Hepatocyte (in vitro differentiated cells): Measurements from ENCODE around the gene ZNF669. TPM values are rescaled to one million over a fixed set of nuclear protein-coding genes. Genes with fewer than 3 reads are reported as not detected.
A peak's percentile ranks its signal among the peaks of the same experiment; 100 is the strongest.

Source experiments
- DNase-seq: peaks from one replicate; pipeline ENCODE4 v3.0.0-alpha.2; 2016; ENCODE audit warnings: low spot score
- H2AFZ ChIP-seq: fragments of 200-600 bp; sonication (generic); 2 replicates; pipeline ENCODE4 v1.6.0; 2016; ENCODE audit warnings: antibody characterized with exemption, mild to moderate bottlenecking
- H3K27ac ChIP-seq: fragments of 200-600 bp; sonication (generic); 2 replicates; pipeline ENCODE4 v1.5.1; 2016; ENCODE audit warnings: mild to moderate bottlenecking
- H3K27me3 ChIP-seq: fragments of 200-600 bp; sonication (generic); 2 replicates; pipeline ENCODE4 v1.6.1; 2016
- H3K36me3 ChIP-seq: fragments of 200-600 bp; sonication (generic); replicated peaks from 2 replicates; pipeline ENCODE4 v1.5.1; 2016; ENCODE audit warnings: low read depth; ENCODE audit not compliant: insufficient read depth
- H3K4me1 ChIP-seq: fragments of 200-600 bp; sonication (generic); 2 replicates; pipeline ENCODE4 v1.5.1; 2016; ENCODE audit warnings: mild to moderate bottlenecking, moderate library complexity; ENCODE audit not compliant: insufficient read depth
- H3K4me2 ChIP-seq: fragments of 200-600 bp; sonication (generic); 2 replicates; pipeline ENCODE4 v1.6.0; 2016
- H3K4me3 ChIP-seq: fragments of 200-600 bp; sonication (generic); 2 replicates; pipeline ENCODE4 v1.5.1; 2016; ENCODE audit warnings: mild to moderate bottlenecking
- H3K79me2 ChIP-seq: fragments of 200-600 bp; sonication (generic); 2 replicates; pipeline ENCODE4 v1.6.0; 2017; ENCODE audit warnings: mild to moderate bottlenecking
- H3K9me2 ChIP-seq: fragments of 200-600 bp; sonication (generic); replicated peaks from 2 replicates; pipeline ENCODE4 v1.6.0; 2017; ENCODE audit warnings: mild to moderate bottlenecking; ENCODE audit not compliant: insufficient read depth
- H3K9me3 ChIP-seq: fragments of 200-600 bp; sonication (generic); 2 replicates; pipeline ENCODE4 v1.5.1; 2016; ENCODE audit warnings: low read depth, mild to moderate bottlenecking
- H4K20me1 ChIP-seq: fragments of 200-600 bp; sonication (generic); 2 replicates; pipeline ENCODE4 v1.6.0; 2016; ENCODE audit warnings: mild to moderate bottlenecking; ENCODE audit not compliant: insufficient read depth, poor library complexity, severe bottlenecking
- CTCF ChIP-seq: fragments of 200-600 bp; sonication (generic); IDR thresholded peaks from 2 replicates; pipeline ENCODE4 v1.5.1; 2016; ENCODE audit warnings: antibody characterized with exemption, mild to moderate bottlenecking; ENCODE audit not compliant: poor library complexity
- EZH2 ChIP-seq: fragments of 200-600 bp; sonication (generic); IDR thresholded peaks from 2 replicates; pipeline ENCODE4 v1.6.1; 2016; ENCODE audit warnings: antibody characterized with exemption, mild to moderate bottlenecking, borderline replicate concordance
- EZH2phosphoT487 ChIP-seq: fragments of 200-600 bp; sonication (generic); IDR thresholded peaks from one replicate; pipeline ENCODE4 v1.6.1; 2018; ENCODE audit warnings: antibody characterized with exemption, mild to moderate bottlenecking, low read depth, moderate library complexity; ENCODE audit not compliant: unreplicated experiment, severe bottlenecking
- WGBS: methylation state at CpG from one replicate; pipeline ENCODE4 v1.1.6; 2016; ENCODE audit warnings: low lambda C conversion rate; ENCODE audit errors: missing lambda C conversion rate; 5-methylcytosine and 5-hydroxymethylcytosine counted together
- polyA plus RNA-seq: library from polyadenylated mRNA; unstranded; fragments of >200 nt; fragmentation: Nextera tagmentation; extraction: Ambion mirVana; gene quantifications from 2 replicates; pipeline ENCODE4 v1.2.1, GENCODE V29; 2016
- total RNA-seq: library from RNA; depleted of rRNA; stranded (reverse); fragments of >200 nt; gene quantifications from 2 replicates; pipeline ENCODE4 v1.2.3, GENCODE V29; 2014

The ZNF669 gene
- total and polyA plus RNA-seq, 2 experiments from 2014 or later: 6.9 to 11.9 TPM

GRCh38 chr1:247060771-247061170 is 43.4 kb downstream of the ZNF669 start:
- H4K20me1 ChIP-seq: no peaks in the 10 kb centered on the region
- no peak overlapping the region for H3K4me3 ChIP-seq
- H2AFZ ChIP-seq: no peak overlapping the region
- H3K27ac ChIP-seq: no peak overlapping the region
- no peaks in the 10 kb centered on the region for H3K27me3 ChIP-seq
- H3K36me3 ChIP-seq: no peaks in the 10 kb centered on the region
- WGBS: 94% methylated on average over 4 of the region's 4 CpGs
- H3K9me3 ChIP-seq: peaks cover 15% of the 10 kb centered on the region
- H3K79me2 ChIP-seq: peaks cover 88% of the 10 kb centered on the region
- H3K9me2 ChIP-seq: no peaks in the 10 kb centered on the region
- no peak overlapping the region for H3K4me2 ChIP-seq
- DNase-seq: no peak
- H3K4me1 ChIP-seq: no peaks in the 10 kb centered on the region
- TF ChIP-seq EZH2phosphoT487 (no peak), EZH2 (no peak), CTCF (no peak)

- DNase-seq: no peak
- peaks cover 83% of the 10 kb centered on the region for H3K79me2 ChIP-seq
- TF ChIP-seq EZH2phosphoT487 (no peak), EZH2 (no peak), CTCF (no peak)
- no peaks in the 10 kb centered on the region for H3K9me2 ChIP-seq
- no peak overlapping the region for H3K27ac ChIP-seq
- no peaks in the 10 kb centered on the region for H3K4me1 ChIP-seq
- no peak overlapping the region for H3K4me2 ChIP-seq
- no peak overlapping the region for H3K4me3 ChIP-seq
- no peaks in the 10 kb centered on the region for H3K27me3 ChIP-seq
- H4K20me1 ChIP-seq: no peaks in the 10 kb centered on the region
- 100% methylated on average over 2 of the region's 2 CpGs for WGBS
- H3K36me3 ChIP-seq: no peaks in the 10 kb centered on the region
- H2AFZ ChIP-seq: no peak overlapping the region
- H3K9me3 ChIP-seq: peaks cover 34% of the 10 kb centered on the region
Observed at GRCh38 chr1:247056071-247056470, 48.1 kb downstream of the ZNF669 start.

- peak overlapping the region; percentile 8 for H3K27ac ChIP-seq
- no peaks in the 10 kb centered on the region for H4K20me1 ChIP-seq
- no peaks in the 10 kb centered on the region for H3K36me3 ChIP-seq
- no peak overlapping the region for H3K4me3 ChIP-seq
- DNase-seq: peak; percentile 33
- 61% methylated on average over 2 of the region's 2 CpGs for WGBS
- H2AFZ ChIP-seq: no peak overlapping the region
- H3K4me1 ChIP-seq: no peaks in the 10 kb centered on the region
- no peaks in the 10 kb centered on the region for H3K9me2 ChIP-seq
- TF ChIP-seq CTCF: no peak
- TF ChIP-seq EZH2: no peak
- H3K9me3 ChIP-seq: peaks cover 37% of the 10 kb centered on the region
- peaks cover 73% of the 10 kb centered on the region for H3K79me2 ChIP-seq
- no peaks in the 10 kb centered on the region for H3K27me3 ChIP-seq
- H3K4me2 ChIP-seq: no peak overlapping the region
Observed at GRCh38 chr1:247054992-247055415, 49.2 kb downstream of the ZNF669 start.

Other genes starting within 250 kb of the ZNF669 start
- gene AHCTF1, start 172.4 kb downstream of the ZNF669 start, total RNA-seq: 36.3 and 36.4 TPM in 2 replicates
- gene AHCTF1, start 172.4 kb downstream of the ZNF669 start, polyA plus RNA-seq: 9.7 and 10.8 TPM in 2 replicates
- gene ZNF695, start 96.3 kb downstream of the ZNF669 start, total RNA-seq: 1.5 TPM in 2 replicates
- gene ZNF695, start 96.3 kb downstream of the ZNF669 start, polyA plus RNA-seq: 1.7 and 2.0 TPM in 2 replicates
- 5.3 and 5.5 TPM in 2 replicates for gene ZNF670, start 25.5 kb downstream of the ZNF669 start, total RNA-seq
- 5.8 and 7.5 TPM in 2 replicates for gene ZNF670, start 25.5 kb downstream of the ZNF669 start, polyA plus RNA-seq
- 74.2 and 108 TPM in 2 replicates for gene ZNF124, start 67.7 kb upstream of the ZNF669 start, total RNA-seq
- gene ZNF124, start 67.7 kb upstream of the ZNF669 start, polyA plus RNA-seq: 6.5 and 7.0 TPM in 2 replicates
- gene VN1R5, start 151.7 kb upstream of the ZNF669 start, total RNA-seq: not detected in 2 replicates
- gene VN1R5, start 151.7 kb upstream of the ZNF669 start, polyA plus RNA-seq: not detected in 2 replicates
- gene ZNF496, start 227.5 kb upstream of the ZNF669 start, total RNA-seq: 16.5 and 19.4 TPM in 2 replicates
- 10.5 and 13.2 TPM in 2 replicates for gene ZNF496, start 227.5 kb upstream of the ZNF669 start, polyA plus RNA-seq